HK-2 (cell line): ENCODE results near the gene TRAF1.
A peak's percentile ranks its signal among the peaks of the same experiment; 100 is the strongest.

ENCODE experiments used
- DNase-seq: peaks from one replicate; pipeline ENCODE4 v3.0.0-alpha.2; 2018; ENCODE audit not compliant: unreplicated experiment

The TRAF1 gene

GRCh38 chr9:120940573-120940972, 14.0 kb upstream of the TRAF1 start:
- no peak for DNase-seq

GRCh38 chr9:120938851-120939250, 12.3 kb upstream of the TRAF1 start:
- DNase-seq, result no peak

GRCh38 chr9:120937596-120937995, 11.0 kb upstream of the TRAF1 start:
- DNase-seq, result no peak

- no peak for DNase-seq
Measured at GRCh38 chr9:120937127-120937526, 10.5 kb upstream of the TRAF1 start.

GRCh38 chr9:120936764-120937122, 10.1 kb upstream of the TRAF1 start:
- no peak for DNase-seq

- peak; percentile 92 for DNase-seq
Measured at GRCh38 chr9:120936011-120936763, 9.6 kb upstream of the TRAF1 start.

GRCh38 chr9:120935383-120935857, 8.8 kb upstream of the TRAF1 start:
- DNase-seq, result peak; percentile 91

GRCh38 chr9:120934281-120934680, 7.7 kb upstream of the TRAF1 start:
- no peak for DNase-seq

- DNase-seq, result no peak
Measured at GRCh38 chr9:120933310-120934055, 6.9 kb upstream of the TRAF1 start.

GRCh38 chr9:120932086-120932823, 5.7 kb upstream of the TRAF1 start:
- DNase-seq, result no peak

GRCh38 chr9:120931231-120932085, 4.9 kb upstream of the TRAF1 start:
- DNase-seq, result no peak

- DNase-seq, result no peak
Measured at GRCh38 chr9:120929229-120929791, 2.7 kb upstream of the TRAF1 start.

GRCh38 chr9:120928483-120929228, 2.1 kb upstream of the TRAF1 start:
- DNase-seq, result no peak

GRCh38 chr9:120928015-120928482, 1.5 kb upstream of the TRAF1 start:
- no peak for DNase-seq

GRCh38 chr9:120927269-120928014, 846 bp upstream of the TRAF1 start:
- DNase-seq, result no peak

- peak; percentile 81 for DNase-seq
Measured at GRCh38 chr9:120925535-120926396, 830 bp downstream of the TRAF1 start.

- DNase-seq, result peak; percentile 30
Measured at GRCh38 chr9:120924698-120925534, 1.7 kb downstream of the TRAF1 start.
